NCI-H460 (cell line): ENCODE results near the gene ADRA2C. TPM values are rescaled to one million over a fixed set of nuclear protein-coding genes. Genes with fewer than 3 reads are reported as not detected.
"Not testable (repeated sequence)": the region's sequence is repeated elsewhere in the genome, so short reads cannot be mapped to it uniquely, and the experiment has no call there.

Experiments
- DNase-seq: peaks from one replicate; pipeline ENCODE4 v3.0.0-alpha.2; 2016; ENCODE audit warnings: low read depth; ENCODE audit errors: extremely low read depth
- total RNA-seq: library from RNA; depleted of rRNA; stranded (reverse); fragments of >200 nt; shearing (Covaris generic); gene quantifications from 2 replicates; pipeline ENCODE4 v1.2.3, GENCODE V29; 2014; rRNA removed

The ADRA2C gene
- total RNA-seq, 1 experiment from 2014 or later, result 15.0 TPM

- DNase-seq, result no peak
These were observed 43.4 kb downstream of the ADRA2C start for GRCh38 chr4:3809451-3810110.

GRCh38 chr4:3810111-3810680 lies 44.0 kb downstream of the ADRA2C start:
- no peak for DNase-seq

GRCh38 chr4:3810796-3811485 lies 44.8 kb downstream of the ADRA2C start:
- DNase-seq, result no peak

- DNase-seq, result no peak
These were observed 45.4 kb downstream of the ADRA2C start for GRCh38 chr4:3811621-3812020.

- no peak for DNase-seq
These were observed 46.2 kb downstream of the ADRA2C start for GRCh38 chr4:3812211-3812934.

- no peak for DNase-seq
These were observed 47.2 kb downstream of the ADRA2C start for GRCh38 chr4:3813151-3814052.

GRCh38 chr4:3814053-3814570 lies 47.9 kb downstream of the ADRA2C start:
- DNase-seq, result no peak

- not testable (repeated sequence) for DNase-seq
These were observed 48.7 kb downstream of the ADRA2C start for GRCh38 chr4:3814838-3815237.

GRCh38 chr4:3816256-3816825 lies 50.2 kb downstream of the ADRA2C start:
- DNase-seq, result no peak

GRCh38 chr4:3816983-3817960 lies 51.1 kb downstream of the ADRA2C start:
- DNase-seq, result no peak

Other genes with a start within 250 kb of the ADRA2C start
- gene LRPAP1, start 234.0 kb upstream of the ADRA2C start, total RNA-seq, result 142 and 153 TPM in 2 replicates